Osteoblast (primary cell): Measurements from ENCODE around the gene BIRC7. TPM values are rescaled to one million over a fixed set of nuclear protein-coding genes. Genes with fewer than 3 reads are reported as not detected.

Experiments used
- DNase-seq: peaks from one replicate; pipeline ENCODE4 v3.0.0; 2011; ENCODE audit warnings: low spot score, mixed read lengths; ENCODE audit not compliant: insufficient read length; ENCODE audit errors: missing footprints
- H2AFZ ChIP-seq: 2 replicates; pipeline ENCODE4 v1.6.0; 2011; ENCODE audit warnings: mild to moderate bottlenecking, low read length
- H3K27ac ChIP-seq: 2 replicates; pipeline ENCODE4 v1.5.1; 2011; ENCODE audit warnings: mild to moderate bottlenecking, low read depth, low read length, moderate library complexity
- H3K27me3 ChIP-seq: 2 replicates; pipeline ENCODE4 v1.6.0; 2012; ENCODE audit warnings: mild to moderate bottlenecking, control low read depth, inconsistent platforms, low read length, moderate library complexity; ENCODE audit not compliant: insufficient read depth
- H3K36me3 ChIP-seq: 2 replicates; pipeline ENCODE4 v1.5.1; 2011; ENCODE audit warnings: mild to moderate bottlenecking, low read length, control low read depth, moderate library complexity; ENCODE audit not compliant: insufficient read depth
- H3K4me1 ChIP-seq: 2 replicates; pipeline ENCODE4 v1.5.1; 2011; ENCODE audit warnings: mild to moderate bottlenecking, low read length, control low read depth, moderate library complexity; ENCODE audit not compliant: insufficient read depth
- H3K4me2 ChIP-seq: 2 replicates; pipeline ENCODE4 v1.6.0; 2011; ENCODE audit warnings: mild to moderate bottlenecking, low read length; ENCODE audit not compliant: insufficient read depth
- H3K4me3 ChIP-seq: fragments of 200-600 bp; sonication (generic); 3 replicates; pipeline ENCODE4 v1.5.1; 2012; ENCODE audit warnings: mild to moderate bottlenecking, low read length, inconsistent platforms; ENCODE audit not compliant: insufficient read depth
- H3K79me2 ChIP-seq: 2 replicates; pipeline ENCODE4 v1.6.0; 2012; ENCODE audit warnings: mild to moderate bottlenecking, low read length, control low read depth, inconsistent platforms; ENCODE audit not compliant: insufficient read depth
- H3K9me3 ChIP-seq: 2 replicates; pipeline ENCODE4 v1.5.1; 2011; ENCODE audit warnings: low read depth, low read length, control low read depth
- H4K20me1 ChIP-seq: 2 replicates; pipeline ENCODE4 v1.6.0; 2012; ENCODE audit warnings: mild to moderate bottlenecking, low read length, control low read depth; ENCODE audit not compliant: insufficient read depth
- total RNA-seq: library from RNA; depleted of rRNA; stranded (reverse); fragments of >200 nt; gene quantifications from 2 replicates; pipeline ENCODE4 v1.2.3, GENCODE V29; 2012
- TF ChIP-seq, protein P1 (sequence below): IDR thresholded peaks from 2 replicates; pipeline ENCODE4 v1.5.1; 2011; ENCODE audit warnings: mild to moderate bottlenecking, low read depth, low read length, moderate library complexity; ENCODE audit errors: extremely low read depth

BIRC7 gene
- total RNA-seq, 1 donor: under 0.01 TPM

- no peak overlapping the region for H3K4me2 ChIP-seq
- DNase-seq: no peak
- H3K4me1 ChIP-seq: no peaks in the 10 kb centered on the region
- no peak overlapping the region for H3K27ac ChIP-seq
- no peak overlapping the region for H3K4me3 ChIP-seq
- no peak overlapping the region for H2AFZ ChIP-seq
- H3K27me3 ChIP-seq: no peaks in the 10 kb centered on the region
- TF ChIP-seq, protein P1, sequence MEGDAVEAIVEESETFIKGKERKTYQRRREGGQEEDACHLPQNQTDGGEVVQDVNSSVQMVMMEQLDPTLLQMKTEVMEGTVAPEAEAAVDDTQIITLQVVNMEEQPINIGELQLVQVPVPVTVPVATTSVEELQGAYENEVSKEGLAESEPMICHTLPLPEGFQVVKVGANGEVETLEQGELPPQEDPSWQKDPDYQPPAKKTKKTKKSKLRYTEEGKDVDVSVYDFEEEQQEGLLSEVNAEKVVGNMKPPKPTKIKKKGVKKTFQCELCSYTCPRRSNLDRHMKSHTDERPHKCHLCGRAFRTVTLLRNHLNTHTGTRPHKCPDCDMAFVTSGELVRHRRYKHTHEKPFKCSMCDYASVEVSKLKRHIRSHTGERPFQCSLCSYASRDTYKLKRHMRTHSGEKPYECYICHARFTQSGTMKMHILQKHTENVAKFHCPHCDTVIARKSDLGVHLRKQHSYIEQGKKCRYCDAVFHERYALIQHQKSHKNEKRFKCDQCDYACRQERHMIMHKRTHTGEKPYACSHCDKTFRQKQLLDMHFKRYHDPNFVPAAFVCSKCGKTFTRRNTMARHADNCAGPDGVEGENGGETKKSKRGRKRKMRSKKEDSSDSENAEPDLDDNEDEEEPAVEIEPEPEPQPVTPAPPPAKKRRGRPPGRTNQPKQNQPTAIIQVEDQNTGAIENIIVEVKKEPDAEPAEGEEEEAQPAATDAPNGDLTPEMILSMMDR: no peak
- no peaks in the 10 kb centered on the region for H4K20me1 ChIP-seq
- no peaks in the 10 kb centered on the region for H3K9me3 ChIP-seq
- H3K79me2 ChIP-seq: no peaks in the 10 kb centered on the region
- H3K36me3 ChIP-seq: no peaks in the 10 kb centered on the region
Measured at GRCh38 chr20:63239431-63239830, 3.7 kb downstream of the BIRC7 start.

DNA sequence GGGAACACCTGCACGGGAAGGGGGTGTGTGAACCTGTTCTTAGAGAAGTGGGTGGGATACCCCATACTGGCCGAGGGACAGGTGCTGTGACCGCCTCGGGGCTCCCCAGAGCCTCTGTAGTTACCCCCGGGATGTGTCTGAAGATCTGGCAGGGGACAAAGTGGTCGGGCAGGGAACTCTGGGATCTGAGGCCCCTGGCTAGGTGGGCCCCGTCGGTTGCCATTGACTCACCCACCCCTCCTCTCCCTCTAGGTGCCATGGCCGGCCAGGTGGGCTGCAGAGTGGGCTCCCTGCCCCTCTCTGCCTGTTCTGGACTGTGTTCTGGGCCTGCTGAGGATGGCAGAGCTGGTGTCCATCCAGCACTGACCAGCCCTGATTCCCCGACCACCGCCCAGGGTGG, 4.3 kb downstream of the BIRC7 start:
- H3K79me2 ChIP-seq: no peaks in the 10 kb centered on the region
- no peak overlapping the region for H3K4me3 ChIP-seq
- H3K9me3 ChIP-seq: no peaks in the 10 kb centered on the region
- TF ChIP-seq, protein P1: no peak
- H3K4me1 ChIP-seq: no peaks in the 10 kb centered on the region
- H3K27me3 ChIP-seq: no peaks in the 10 kb centered on the region
- no peak for DNase-seq
- no peaks in the 10 kb centered on the region for H3K36me3 ChIP-seq
- no peaks in the 10 kb centered on the region for H4K20me1 ChIP-seq
- H3K27ac ChIP-seq: no peak overlapping the region
- H2AFZ ChIP-seq: no peak overlapping the region
- H3K4me2 ChIP-seq: no peak overlapping the region

- H3K4me2 ChIP-seq: no peak overlapping the region
- TF ChIP-seq, protein P1: no peak
- H3K27me3 ChIP-seq: peaks cover 2% of the 10 kb centered on the region
- H3K36me3 ChIP-seq: no peaks in the 10 kb centered on the region
- DNase-seq: no peak
- H3K27ac ChIP-seq: no peak overlapping the region
- no peak overlapping the region for H3K4me3 ChIP-seq
- no peaks in the 10 kb centered on the region for H4K20me1 ChIP-seq
- no peaks in the 10 kb centered on the region for H3K79me2 ChIP-seq
- H2AFZ ChIP-seq: no peak overlapping the region
- no peaks in the 10 kb centered on the region for H3K4me1 ChIP-seq
- no peaks in the 10 kb centered on the region for H3K9me3 ChIP-seq
Measured at GRCh38 chr20:63241272-63241671, 5.6 kb downstream of the BIRC7 start.

DNA sequence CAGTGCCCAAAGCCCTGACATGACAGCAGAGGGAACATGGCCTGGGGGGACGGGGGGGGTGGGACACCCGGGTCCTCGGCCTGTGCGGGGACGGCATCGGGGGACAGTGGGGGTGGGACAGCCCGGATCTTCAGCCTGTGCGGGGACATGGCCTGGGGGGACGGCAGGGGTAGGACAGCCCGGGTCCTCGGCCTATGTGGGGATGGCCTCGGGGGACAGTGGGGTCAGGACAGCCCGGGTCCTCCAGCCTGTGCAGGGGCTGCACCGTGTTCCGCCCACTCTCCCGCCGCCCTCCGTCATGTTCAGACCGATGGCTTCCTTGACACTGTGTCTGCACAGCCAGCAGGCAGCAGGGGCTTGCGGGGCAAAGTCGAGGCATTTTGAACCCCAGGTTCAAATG, 7.0 kb downstream of the BIRC7 start:
- TF ChIP-seq, protein P1: no peak
- Histone ChIP-seq H3K27me3 (peaks cover 16% of the 10 kb centered on the region), H3K4me3 (no peak overlapping the region), H3K4me1 (no peaks in the 10 kb centered on the region), H3K9me3 (no peaks in the 10 kb centered on the region), H3K36me3 (no peaks in the 10 kb centered on the region), H3K27ac (no peak overlapping the region), H3K79me2 (no peaks in the 10 kb centered on the region), H3K4me2 (no peak overlapping the region), H4K20me1 (no peaks in the 10 kb centered on the region), H2AFZ (no peak overlapping the region)
- no peak for DNase-seq
